ENCODE results near the gene PLD3. TPM values are rescaled to one million over a fixed set of nuclear protein-coding genes. Genes with fewer than 3 reads are reported as not detected.

The PLD3 gene
- total and polyA plus RNA-seq, 4 donors, result 205 to 407 (median 238) TPM

GRCh38 chr19:40395956-40396355 lies 47.5 kb downstream of the PLD3 start:
- H3K4me1 ChIP-seq (ENCODE audit: control insufficient read depth in 5 of 5, insufficient read depth in 5 of 5, low read length in 5 of 5), result peaks cover 0 to 8% (median 0%) of the 10 kb centered on the region in 5 donors
- no peak for ATAC-seq (ENCODE audit: insufficient read depth, low FRiP score)
- H3K4me3 ChIP-seq, result no peak overlapping the region
- DNase-seq, result no peak
- no peaks in the 10 kb centered on the region for H3K27me3 ChIP-seq (ENCODE audit: control insufficient read depth in 3 of 3, insufficient read depth in 3 of 3, low read length in 2 of 3)
- H3K9ac ChIP-seq (ENCODE audit: insufficient read depth in 1 of 2, low read length in 2 of 2), result no peak overlapping the region
- WGBS, 2 donors, result 91 to 97% methylated on average over 14 of the region's 14 CpGs
- H3K36me3 ChIP-seq (ENCODE audit: control insufficient read depth in 4 of 4, insufficient read depth in 4 of 4, low read length in 4 of 4), result peaks cover 0 to 10% (median 0%) of the 10 kb centered on the region in 4 donors
- no peak for TF ChIP-seq CTCF (IDR thresholded peaks at IDR 0.05; ENCODE audit: control extremely low read depth, extremely low read depth)
- no peak overlapping the region for H3K27ac ChIP-seq (ENCODE audit: low read depth in 1 of 2, low read length in 1 of 2)
- no peaks in the 10 kb centered on the region for H3K9me3 ChIP-seq (ENCODE audit: control insufficient read depth in 4 of 4, insufficient read depth in 3 of 4, low read length in 3 of 4)

- Histone ChIP-seq H3K27me3 (ENCODE audit: control insufficient read depth in 3 of 3, insufficient read depth in 3 of 3, low read length in 2 of 3) (no peaks in the 10 kb centered on the region), H3K9me3 (ENCODE audit: control insufficient read depth in 4 of 4, insufficient read depth in 3 of 4, low read length in 3 of 4) (no peaks in the 10 kb centered on the region), H3K4me3 (no peak overlapping the region), H3K9ac (ENCODE audit: insufficient read depth in 1 of 2, low read length in 2 of 2) (no peak overlapping the region), H3K27ac (ENCODE audit: low read depth in 1 of 2, low read length in 1 of 2) (no peak overlapping the region), H3K4me1 (ENCODE audit: control insufficient read depth in 5 of 5, insufficient read depth in 5 of 5, low read length in 5 of 5) (peaks cover 0 to 7% (median 0%) of the 10 kb centered on the region in 5 donors), H3K36me3 (ENCODE audit: control insufficient read depth in 4 of 4, insufficient read depth in 4 of 4, low read length in 4 of 4) (peaks cover 0 to 10% (median 0%) of the 10 kb centered on the region in 4 donors)
- no peak for ATAC-seq (ENCODE audit: insufficient read depth, low FRiP score)
- DNase-seq, result no peak
- WGBS, 2 donors, result 91 to 93% methylated on average over 19 to 20 of the region's 20 CpGs
- TF ChIP-seq CTCF (IDR thresholded peaks at IDR 0.05; ENCODE audit: control extremely low read depth, extremely low read depth), result no peak
Observed at GRCh38 chr19:40396886-40397567, 48.5 kb downstream of the PLD3 start.

- Histone ChIP-seq H3K4me3 (no peak overlapping the region), H3K9me3 (ENCODE audit: control insufficient read depth in 4 of 4, insufficient read depth in 3 of 4, low read length in 3 of 4) (no peaks in the 10 kb centered on the region), H3K9ac (ENCODE audit: insufficient read depth in 1 of 2, low read length in 2 of 2) (no peak overlapping the region), H3K27ac (ENCODE audit: low read depth in 1 of 2, low read length in 1 of 2) (no peak overlapping the region), H3K27me3 (ENCODE audit: control insufficient read depth in 3 of 3, insufficient read depth in 3 of 3, low read length in 2 of 3) (no peaks in the 10 kb centered on the region), H3K4me1 (ENCODE audit: control insufficient read depth in 5 of 5, insufficient read depth in 5 of 5, low read length in 5 of 5) (peaks cover 0 to 3% (median 0%) of the 10 kb centered on the region in 5 donors), H3K36me3 (ENCODE audit: control insufficient read depth in 4 of 4, insufficient read depth in 4 of 4, low read length in 4 of 4) (peaks cover 0 to 10% (median 0%) of the 10 kb centered on the region in 4 donors)
- 93 to 96% methylated on average over 22 of the region's 22 CpGs for WGBS, 2 donors
- DNase-seq (no peak), ATAC-seq (ENCODE audit: insufficient read depth, low FRiP score) (no peak)
- TF ChIP-seq CTCF (IDR thresholded peaks at IDR 0.05; ENCODE audit: control extremely low read depth, extremely low read depth), result no peak
Observed at GRCh38 chr19:40397568-40397906, 49.0 kb downstream of the PLD3 start.
